HG02759 (cell line): ENCODE results near the gene SNX20.

Experiments used
- ATAC-seq: cut with Tn5 transposase; IDR thresholded peaks from one replicate; pipeline ENCODE4 v1.9.1; 2021; ENCODE audit warnings: mild to moderate bottlenecking, moderate library complexity; ENCODE audit not compliant: unreplicated experiment

SNX20 gene

DNA sequence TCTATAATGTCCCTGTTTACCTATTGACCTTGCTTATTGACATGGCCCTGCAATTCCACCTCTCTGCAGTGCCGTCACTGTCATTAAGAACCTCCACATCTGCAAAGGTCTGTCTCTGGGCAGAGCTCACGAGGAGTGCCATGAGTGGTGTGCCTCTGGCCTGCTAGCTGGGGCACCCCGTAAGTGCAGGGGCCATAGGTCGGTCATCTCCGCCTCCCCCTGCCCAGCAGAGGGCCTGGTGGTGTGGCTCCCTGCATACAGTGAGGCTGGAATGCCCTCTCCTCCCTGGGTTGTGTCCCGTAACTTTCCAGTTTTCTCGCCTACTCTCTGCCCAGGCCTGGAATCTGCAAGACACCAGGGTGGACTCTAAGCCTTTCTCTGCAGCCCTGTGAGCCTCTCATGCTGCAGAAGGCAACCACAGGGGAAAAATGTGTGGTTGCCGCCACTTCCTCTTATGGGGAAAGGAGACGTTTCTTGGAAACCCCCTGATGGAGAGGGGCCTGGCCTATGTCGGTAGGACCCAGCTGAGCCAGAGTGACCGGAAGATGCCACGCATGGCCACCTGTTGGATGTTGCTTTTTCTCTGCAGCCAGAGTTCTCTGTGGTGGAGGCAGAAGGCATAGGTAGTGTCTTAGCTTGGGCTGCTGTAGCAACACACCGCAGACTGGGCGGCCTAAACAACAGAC, 2.7 kb upstream of the SNX20 start:
- ATAC-seq: peak; percentile 72

DNA sequence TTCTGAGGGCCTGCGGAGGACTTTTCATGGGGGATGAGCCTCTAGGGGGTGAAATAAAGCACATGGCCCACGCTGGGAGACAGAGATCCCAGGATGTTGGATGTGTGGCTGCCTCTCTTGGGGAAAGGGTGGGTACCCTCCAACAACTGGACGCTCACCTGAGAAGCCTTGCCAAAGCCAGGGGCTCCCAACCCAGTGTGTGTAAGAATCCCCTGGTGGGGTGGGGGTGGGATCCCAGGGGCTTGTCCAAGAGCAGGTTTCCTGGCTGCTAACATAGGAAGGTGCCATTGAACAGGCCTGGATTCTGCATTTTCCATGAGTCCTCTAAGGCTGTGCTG, 587 bp downstream of the SNX20 start:
- ATAC-seq: no peak

DNA sequence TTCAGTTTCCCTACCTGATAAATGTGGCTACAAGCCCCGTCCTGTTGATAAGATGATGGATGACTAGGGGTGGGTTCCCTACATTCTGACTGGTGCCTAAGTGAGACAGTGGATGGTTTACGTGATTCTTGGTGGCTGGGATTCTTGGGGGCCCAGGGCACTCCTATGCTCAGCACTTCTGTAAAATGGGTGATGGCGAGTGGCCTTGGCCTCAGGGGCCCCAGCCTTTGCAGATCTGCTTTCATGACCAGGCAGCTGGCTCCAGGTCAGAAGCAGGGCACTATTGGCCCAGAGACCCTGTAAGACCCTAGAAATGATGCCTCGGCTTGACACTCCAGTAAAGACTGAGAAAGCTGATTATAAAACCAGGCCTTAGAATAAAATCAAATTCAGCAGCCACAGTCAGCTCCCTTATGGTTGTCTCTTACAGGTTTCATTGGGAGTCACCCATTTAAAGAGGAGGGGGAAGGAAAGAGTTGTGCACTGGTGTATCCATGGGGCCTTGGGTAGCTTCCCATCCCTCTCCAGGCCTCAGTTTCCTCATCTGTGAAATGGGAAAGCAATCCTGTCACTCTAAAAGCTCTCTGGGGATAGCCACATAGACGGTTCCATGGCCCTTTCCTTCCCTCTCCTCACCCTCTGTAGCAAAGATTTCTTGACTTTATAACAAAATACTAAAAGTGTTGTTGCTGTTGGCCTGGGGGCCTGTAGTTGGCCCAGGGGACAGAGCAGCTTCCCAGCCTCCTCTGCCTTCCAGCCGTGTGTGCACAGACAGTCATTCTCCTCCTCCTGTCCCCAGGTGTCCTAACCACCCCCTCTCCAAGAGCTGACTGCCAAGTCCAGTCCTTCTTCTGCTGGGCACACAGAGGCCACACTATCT, 1.2 kb downstream of the SNX20 start:
- no peak for ATAC-seq

DNA sequence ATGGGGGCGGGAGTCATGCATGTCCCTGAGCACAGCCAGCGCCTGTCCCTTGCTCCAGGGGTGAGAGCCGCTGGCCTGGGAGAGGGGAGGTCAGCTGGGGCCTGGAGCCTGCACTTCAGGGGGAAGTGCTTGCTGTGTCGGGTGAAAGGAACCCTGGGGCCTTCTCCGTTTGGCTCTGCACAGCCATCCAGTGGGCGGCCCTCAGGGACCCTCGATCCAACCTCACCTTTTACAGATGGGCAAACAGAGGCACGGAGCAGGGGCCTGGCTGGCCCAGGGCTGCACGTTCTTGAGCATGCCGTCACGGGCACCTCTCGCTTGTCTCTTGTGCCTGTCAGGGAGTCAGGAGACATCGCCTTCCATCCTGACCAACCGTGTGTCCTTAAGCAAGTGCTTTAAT, 1.8 kb downstream of the SNX20 start:
- ATAC-seq: no peak

DNA sequence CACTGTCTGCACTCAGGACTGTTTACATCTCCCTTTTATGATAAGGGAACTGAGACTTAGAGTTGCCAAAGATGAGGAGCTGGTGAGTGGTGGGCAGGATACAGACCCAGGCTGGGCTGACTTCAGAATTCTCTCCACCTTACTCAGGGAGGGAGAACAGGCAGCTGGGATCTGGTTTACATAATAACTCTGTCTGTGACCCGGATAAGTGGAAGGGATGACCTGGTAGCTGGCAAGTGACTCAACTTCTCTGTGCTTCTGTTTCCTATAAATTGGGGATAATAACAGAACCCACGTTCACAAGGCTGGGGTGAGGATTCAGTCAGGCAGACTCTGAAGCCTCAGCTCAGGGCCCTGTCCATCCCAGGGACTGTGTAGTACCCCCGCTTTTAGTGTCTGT, 2.6 kb downstream of the SNX20 start:
- ATAC-seq: no peak

DNA sequence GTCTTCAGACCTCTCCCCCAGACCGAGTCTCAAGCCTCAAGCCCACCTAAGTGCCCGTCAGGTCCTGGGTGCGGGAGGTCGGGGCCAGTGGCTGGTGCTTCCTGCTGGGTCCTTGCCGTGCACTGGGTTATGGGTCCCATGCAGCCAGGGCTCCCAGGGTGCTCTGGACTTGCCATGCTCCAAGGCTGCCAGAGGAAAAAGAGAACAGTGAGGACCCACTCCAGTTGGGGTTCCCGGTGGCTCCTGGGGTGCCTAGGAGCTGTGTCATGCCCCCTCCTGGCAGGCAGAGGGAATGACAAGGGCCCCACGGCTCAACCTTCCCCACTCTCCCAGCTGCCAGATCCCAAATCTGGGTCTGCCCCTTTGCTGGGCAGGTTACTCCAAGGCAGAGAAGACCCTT, 3.8 kb downstream of the SNX20 start:
- ATAC-seq: no peak

DNA sequence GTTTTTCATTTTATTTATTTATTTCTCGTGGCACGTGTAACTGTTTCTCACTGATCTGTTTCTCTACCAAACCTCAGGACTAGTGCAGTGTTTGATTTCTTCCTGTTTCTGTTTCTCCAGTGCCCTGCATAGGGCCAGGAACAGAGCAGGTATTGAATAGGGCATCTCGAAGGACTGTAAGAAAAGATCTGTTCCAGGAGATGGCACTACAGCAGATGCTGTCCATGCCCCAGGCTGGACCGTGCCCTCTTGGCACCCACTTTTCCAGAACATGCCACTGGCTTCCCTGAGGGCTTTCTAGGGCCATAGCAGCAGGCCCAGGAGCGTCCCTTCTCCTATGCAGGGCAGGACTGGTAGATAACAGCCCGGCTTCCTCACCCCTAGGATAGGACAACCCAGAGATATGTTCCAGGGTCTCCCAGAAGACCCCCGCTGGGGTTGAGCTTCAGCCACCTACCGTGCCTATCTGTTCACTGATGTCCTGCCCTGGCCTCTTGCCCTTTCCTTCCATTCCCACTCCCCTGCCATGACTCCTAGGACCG, 4.4 kb downstream of the SNX20 start:
- ATAC-seq: no peak

DNA sequence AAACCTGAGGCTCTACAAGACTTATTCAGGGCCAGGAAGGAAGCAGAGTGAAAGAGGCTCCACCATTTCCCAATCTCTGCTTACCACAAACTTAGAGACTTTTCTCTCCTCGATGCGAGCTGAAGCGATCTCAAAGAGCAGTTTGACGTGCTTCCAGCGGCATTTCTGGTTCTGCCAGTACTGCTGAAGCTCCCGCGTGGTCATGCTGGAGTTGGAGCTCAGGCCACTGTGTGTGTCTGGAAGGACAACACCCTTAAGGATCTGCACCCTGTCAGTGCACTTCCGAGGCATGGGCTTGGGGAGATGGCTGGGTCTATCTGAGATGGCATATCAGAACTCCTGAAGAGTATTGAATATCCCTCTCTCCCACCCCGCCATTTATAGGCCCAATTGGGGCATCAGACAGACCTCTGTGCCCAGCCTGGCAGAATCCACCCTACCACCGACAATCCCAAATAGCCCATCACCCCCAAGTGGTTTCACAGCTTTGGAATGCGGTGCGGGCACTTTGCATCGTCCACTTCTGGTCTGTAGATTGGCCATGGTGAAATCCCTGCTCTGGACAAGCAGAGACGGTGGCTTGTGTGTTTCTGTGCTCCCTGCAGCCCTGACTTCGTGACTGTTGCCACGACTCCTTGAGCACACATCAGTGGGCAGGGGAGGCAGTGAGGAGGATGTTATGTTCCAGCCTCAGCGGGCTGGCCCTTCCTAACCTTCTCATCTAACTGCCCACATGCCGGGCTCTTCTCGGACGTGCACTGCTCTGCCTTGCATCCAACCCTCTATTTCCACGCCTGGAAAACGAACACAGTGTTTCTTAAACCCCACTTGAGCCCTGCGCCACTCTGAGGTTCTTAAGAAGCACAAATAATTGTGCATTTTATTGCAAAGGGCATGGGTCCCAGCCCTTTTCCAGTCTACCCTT, 5.2 kb downstream of the SNX20 start:
- no peak for ATAC-seq

DNA sequence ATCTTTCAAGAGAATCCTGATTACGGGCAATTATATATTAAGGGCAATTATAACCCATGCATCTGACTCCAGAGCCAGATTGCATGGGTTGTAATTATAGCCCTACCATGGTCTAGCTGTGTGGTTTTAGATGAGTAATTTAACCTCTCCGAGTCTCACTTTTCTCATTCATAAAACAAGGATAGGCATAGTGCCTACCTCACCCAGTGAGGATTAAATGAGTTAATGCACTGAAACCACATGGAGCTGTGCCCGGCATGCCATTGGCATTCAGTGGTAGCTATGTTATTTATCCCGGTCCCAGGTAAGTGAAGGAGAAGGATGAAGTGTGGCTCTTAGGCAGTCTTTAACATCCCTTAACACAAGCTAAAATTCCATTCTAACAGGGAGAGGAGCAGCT, 6.3 kb downstream of the SNX20 start:
- no peak for ATAC-seq

DNA sequence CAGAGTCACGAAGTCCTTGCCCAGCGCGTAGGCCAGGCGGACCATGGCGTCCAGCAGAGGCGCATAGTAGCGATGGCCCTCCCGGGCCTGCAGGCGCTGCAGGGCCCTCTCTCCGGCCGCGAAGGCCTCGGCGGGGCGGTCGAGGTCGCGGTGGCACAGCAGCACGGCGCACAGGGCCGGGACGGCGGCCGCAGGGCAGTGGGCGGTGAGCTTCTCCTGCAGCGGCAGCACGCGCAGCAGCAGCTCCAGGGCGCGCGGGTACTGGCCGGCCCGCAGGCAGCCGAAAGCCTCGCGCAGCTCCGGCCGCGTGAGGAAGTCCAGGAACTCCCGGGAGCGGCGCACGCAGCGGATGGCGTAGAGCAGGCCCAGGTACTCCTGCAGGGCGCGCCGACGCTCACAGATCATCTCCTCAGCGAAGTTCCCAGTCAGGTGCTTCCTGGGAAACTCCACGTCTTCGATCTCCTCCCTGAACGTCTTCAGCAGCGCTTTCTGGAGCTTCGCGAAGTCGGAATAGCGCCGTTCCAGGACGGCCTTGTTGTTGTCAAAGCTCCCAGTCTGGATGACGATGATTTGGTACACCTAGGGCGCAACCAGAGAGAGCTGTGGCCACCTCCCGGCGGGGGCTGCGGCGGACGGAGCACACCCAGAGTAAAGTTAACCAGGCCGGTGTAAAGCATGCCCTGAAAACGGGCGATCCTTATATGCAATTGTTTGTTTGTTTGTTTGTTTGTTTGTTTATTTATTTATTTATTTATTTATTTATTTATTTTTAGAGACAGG, 7.4 kb downstream of the SNX20 start:
- ATAC-seq: no peak

DNA sequence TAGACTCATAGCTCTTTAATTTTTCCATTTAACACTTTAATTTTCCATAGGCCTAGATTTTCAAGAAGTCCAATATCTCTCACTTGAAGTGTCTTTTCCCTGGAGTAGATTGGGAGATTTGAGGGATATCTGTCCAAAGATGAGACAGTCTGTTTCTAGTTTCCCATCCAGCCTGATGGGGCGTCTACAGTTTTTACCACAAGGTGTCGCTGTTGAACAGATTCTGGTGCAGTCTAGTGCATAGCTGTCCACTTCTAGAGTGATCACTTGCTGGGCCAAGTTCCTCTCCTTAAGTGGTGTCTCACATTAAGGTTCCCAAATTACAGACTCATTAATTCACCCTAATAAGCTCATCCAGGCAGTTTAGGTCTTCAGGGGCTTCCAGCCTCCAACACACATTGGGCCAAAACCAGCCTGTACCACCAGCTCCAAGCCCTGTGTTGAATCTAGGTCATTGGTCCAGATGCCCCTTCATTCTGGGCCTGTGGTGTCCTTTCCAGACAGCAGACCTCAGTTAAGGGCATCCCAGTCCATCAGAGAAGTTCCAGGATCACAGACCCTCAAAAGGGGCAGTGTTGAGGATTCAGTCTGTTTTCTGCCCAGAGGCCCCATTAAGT, 9.4 kb downstream of the SNX20 start:
- no peak for ATAC-seq

DNA sequence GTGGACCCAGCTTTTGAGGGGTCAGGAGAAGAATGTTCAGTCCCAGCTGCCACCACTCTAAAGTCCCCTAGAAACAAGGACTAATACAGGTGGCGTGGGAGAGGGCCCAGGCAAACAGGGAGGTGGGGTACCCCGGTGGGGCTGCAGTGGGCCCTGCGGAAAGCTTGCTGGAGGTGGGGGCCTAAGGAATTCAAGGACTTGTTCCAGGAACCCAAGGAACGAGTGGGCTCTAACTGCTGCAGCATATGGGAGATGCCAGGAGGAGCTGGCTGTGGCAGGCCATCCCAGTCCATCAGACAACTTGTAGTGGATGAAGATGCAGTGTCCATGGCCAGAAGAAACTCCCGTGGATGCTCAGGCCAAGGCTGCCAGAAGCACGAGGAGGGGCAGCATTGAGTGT, 10.6 kb downstream of the SNX20 start:
- no peak for ATAC-seq

DNA sequence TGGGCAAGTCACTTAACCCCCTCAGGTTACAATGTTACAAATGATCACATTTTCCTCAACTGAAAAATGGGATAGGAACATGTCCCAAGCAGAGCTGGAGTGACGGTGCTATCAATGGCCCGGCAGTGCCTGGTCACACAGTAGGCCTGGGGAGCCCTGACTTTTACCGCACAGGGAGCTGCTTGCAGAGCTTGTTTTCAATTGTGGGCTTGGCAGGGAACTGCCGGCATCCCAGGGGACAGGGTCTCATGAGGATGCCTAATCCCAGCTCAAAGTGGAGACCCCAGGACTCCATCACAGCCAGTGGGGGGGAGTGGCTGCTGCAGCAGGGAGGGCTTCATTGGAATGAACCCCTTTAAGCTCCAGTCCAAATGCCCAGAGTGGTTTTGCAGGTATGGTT, 11.4 kb downstream of the SNX20 start:
- no peak for ATAC-seq

DNA sequence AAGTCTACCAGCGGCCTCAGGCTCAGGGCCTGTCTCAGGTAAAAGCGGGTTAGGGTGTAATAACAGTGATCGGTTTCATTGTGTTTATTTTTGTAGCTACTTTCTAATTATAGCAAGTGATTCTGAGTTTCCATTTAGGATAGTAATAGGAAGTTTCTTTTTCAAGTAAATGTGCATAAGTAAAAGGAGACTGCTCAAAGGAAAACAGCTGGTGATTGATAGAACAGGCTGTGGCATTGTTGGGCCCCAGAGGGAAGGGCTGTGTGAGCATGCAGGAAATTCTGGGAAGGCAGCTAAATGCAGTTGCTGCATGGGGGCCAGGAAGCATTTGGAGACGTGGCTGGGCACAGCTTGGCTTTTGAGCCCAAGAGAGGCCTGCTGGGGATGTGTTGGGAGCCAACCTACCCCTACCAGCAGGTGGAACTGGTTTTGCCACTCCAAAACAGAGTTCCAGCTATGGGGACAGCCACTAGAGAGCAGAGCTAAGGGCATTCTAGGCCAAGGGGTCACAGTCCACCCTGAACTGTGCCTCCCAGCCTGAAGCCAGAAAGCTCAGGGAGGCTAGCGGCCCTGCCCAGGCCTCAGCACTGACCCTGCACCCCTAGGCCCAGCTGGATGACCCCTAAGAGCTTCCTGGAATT, 12.6 kb downstream of the SNX20 start:
- no peak for ATAC-seq

DNA sequence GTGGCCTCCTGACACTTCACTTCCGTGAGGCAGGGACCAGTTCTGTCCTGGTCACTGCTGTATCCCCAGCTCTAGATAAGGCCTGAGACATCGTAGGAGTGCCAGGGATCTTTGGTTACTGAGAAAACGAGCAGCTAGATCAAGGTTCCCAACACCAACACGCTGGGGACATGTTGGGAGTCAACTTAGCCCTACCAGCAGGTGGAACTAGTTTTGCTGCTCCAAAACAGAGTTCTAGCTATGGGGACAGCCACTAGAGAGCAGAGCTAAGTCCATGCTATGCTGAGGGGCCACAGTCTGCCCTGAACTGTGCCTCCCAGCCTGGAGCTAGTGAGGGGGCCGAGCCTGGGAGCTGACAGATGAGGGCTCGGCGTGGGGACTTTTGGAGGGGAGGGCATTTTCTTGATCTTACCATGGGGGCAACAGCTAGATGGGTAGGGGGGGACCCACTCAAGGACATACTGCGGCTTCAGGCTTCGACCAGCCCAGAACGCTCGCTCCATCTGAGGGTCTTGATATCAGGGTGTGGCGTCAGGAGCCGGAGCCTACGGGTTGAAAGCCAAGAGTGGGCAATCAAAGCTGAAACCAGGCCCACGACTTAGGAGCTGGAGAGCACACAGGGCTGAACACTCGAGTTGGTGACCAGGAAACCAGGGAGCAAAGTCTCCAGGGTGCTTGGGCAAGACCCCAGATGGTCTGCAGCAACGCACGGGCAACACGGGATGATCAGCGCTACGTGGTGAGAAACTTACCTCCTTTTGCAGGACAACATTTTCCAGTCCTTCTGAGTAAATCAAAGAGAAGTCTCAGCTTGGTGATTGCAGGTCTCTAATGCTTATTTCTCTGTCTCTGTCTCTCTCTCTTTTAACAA, 13.4 kb downstream of the SNX20 start:
- ATAC-seq: no peak

DNA sequence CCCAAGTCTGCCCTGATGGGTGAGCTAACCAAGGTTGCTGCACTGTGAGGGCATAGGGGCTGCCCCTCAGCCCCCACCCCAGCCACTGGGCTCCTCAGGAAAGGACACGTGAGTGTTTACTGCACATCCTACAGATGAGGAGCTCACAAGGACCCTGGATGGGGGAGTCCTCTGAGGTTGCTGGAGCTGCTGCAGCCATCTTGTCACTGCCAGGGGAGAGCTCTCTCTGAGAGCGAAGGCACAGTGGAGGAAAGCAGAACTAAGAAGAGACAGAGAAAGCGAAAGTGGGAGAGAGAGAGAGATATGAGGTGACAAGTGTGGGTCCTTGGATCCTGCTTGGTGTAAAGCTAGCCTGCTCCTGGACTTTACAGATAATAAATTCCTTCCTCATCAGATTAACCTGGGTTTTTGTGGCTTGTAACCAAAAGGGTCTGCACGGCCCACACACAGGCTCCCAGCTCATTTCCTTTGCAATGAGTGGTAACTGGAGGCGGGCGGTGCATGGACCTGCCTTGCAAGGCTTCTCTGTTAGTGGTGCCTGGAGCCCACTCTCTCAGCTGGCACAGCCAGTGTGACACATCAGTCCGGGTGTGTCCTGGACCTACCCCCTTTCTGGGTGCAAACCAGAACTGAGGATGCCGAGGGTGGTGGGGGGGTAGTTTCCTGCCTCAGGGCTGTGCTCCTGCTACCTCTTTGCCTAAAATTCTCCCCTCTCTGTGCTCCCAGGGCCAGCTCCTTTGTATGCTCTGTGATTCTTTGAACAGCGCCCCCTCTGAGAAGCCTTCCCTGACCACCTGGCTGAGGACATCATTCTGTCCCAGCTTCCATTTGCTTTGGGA, 14.2 kb downstream of the SNX20 start:
- peak; percentile 85 for ATAC-seq

DNA sequence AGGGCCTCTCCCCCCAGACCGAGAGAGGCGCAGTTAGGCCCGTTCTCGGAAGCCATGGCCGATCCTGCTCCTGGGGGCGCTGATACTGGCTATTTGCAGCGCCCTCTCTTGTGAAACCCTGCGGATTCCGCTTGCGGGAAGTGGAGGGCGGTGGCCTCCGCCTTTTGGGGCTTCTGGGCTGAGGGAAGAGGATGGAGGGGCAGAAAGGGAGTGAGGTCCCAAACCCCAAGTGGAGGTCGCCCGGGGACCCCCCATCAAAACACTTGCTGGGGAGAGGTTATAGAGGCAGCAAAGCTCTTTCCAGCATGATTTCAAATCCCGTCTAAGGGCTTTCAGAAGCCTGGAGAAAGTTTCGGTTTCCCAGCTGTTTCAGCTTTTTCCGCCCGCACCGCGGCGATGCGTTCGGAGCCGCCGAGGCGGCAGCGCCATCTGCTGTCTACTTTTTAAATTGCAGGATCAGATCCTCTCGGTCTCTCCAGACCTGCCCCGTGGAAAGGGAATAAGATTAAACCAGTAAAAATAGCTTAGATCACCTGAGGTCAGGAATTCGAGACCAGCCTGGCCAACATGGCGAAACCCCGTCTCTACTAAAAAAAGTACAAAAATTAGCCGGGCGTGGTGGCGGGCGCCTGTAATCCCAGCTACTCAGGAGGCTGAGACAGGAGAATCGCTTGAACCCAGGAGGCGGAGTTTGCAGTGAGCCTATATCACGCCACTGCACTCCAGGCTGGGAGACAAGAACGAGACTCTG, 15.8 kb downstream of the SNX20 start:
- no peak for ATAC-seq
